WTC11 (cell line): Measurements from ENCODE around the gene SVOPL.

Experiments used
- FOXJ3 ChIP-seq: sonication (generic); formaldehyde crosslinking; IDR thresholded peaks from 2 replicates; pipeline ENCODE4 v1.9.0; 2021; ENCODE audit warnings: missing genetic modification reagents, mild to moderate bottlenecking, borderline replicate concordance
- FOXP4 ChIP-seq: sonication (generic); formaldehyde crosslinking; IDR thresholded peaks from 2 replicates; pipeline ENCODE4 v1.8.0; 2022; ENCODE audit warnings: mild to moderate bottlenecking, missing genetic modification reagents
- TEAD4 ChIP-seq: sonication (generic); formaldehyde crosslinking; IDR thresholded peaks from 2 replicates; pipeline ENCODE4 v1.8.0; 2022; ENCODE audit warnings: mild to moderate bottlenecking, missing genetic modification reagents
- TF ChIP-seq, protein P1 (sequence below): fragments of 200-600 bp; IDR thresholded peaks from 2 replicates; pipeline ENCODE4 v1.8.0; 2022; ENCODE audit warnings: antibody characterized with exemption
- TF ChIP-seq, protein P2 (sequence below): sonication (generic); formaldehyde crosslinking; IDR thresholded peaks from 2 replicates; pipeline ENCODE4 v1.8.1; 2022; ENCODE audit warnings: mild to moderate bottlenecking, missing genetic modification reagents, moderate library complexity, borderline replicate concordance

GRCh38 chr7:138710536-138711385, 9.6 kb upstream of the SVOPL start:
- TF ChIP-seq, protein P1, sequence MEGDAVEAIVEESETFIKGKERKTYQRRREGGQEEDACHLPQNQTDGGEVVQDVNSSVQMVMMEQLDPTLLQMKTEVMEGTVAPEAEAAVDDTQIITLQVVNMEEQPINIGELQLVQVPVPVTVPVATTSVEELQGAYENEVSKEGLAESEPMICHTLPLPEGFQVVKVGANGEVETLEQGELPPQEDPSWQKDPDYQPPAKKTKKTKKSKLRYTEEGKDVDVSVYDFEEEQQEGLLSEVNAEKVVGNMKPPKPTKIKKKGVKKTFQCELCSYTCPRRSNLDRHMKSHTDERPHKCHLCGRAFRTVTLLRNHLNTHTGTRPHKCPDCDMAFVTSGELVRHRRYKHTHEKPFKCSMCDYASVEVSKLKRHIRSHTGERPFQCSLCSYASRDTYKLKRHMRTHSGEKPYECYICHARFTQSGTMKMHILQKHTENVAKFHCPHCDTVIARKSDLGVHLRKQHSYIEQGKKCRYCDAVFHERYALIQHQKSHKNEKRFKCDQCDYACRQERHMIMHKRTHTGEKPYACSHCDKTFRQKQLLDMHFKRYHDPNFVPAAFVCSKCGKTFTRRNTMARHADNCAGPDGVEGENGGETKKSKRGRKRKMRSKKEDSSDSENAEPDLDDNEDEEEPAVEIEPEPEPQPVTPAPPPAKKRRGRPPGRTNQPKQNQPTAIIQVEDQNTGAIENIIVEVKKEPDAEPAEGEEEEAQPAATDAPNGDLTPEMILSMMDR, result no peak
- TF ChIP-seq TEAD4 (CRISPR knock-in tag) (no peak), FOXJ3 (CRISPR knock-in tag) (no peak), FOXP4 (no peak)
- TF ChIP-seq, protein P2, sequence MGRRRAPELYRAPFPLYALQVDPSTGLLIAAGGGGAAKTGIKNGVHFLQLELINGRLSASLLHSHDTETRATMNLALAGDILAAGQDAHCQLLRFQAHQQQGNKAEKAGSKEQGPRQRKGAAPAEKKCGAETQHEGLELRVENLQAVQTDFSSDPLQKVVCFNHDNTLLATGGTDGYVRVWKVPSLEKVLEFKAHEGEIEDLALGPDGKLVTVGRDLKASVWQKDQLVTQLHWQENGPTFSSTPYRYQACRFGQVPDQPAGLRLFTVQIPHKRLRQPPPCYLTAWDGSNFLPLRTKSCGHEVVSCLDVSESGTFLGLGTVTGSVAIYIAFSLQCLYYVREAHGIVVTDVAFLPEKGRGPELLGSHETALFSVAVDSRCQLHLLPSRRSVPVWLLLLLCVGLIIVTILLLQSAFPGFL (CRISPR knock-in tag), result no peak
